CD4-positive, alpha-beta T cell treated with Interleukin-17A for 1 hour (primary cell): ENCODE measurements around the gene RPL22L1.
"Not testable (repeated sequence)": the region's sequence is repeated elsewhere in the genome, so short reads cannot be mapped to it uniquely, and the experiment has no call there.

ENCODE experiments used
- DNase-seq: peaks from one replicate; pipeline ENCODE4 v3.0.0-alpha.2; 2020

RPL22L1 gene

DNA sequence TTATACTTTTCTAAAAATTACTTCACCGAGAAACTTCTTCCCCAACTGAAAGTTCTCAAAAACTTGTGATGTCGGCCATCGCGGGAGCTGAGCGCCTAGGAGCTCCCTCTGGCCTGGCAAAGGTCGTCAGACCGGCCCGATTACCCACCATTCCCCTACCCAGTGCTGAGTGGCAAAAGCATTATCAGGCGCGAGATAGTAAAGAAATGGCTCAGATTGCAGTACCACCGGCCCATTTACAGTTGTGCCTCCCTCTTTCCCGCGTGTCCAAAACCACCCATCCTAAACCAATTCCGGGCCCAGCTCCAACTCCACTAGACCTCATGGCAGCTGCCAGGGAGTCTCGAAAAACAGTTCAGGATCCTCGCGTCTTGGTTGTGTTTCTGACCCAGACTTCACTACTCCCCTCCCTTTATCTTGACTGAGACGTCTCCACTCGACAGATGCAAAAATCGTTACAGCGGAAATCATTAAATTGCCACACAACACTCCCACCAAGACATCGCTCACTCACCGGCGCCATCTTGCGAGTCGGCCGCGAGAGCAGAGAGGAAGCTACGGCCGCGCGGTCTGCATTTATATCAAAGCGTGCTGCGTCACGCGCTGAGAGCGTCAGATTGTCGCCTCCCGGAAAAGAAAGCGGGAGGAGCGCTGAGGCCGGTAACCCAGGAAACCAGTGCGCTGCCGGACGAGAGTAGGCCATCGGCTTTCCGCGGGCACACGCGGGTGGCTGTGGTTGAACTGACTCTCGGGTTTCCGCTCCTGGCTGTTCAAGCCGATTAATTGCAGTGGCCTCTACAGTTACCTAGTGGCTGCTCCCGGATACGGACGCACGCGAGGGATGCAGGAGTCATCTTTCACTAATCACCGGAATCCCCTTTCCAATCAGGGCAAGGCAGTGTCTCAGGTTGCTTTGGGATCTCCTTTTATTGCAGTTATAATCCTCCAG, at the start of gene RPL22L1:
Gene RPL22L1 (minus strand): TSS at position 551 of the 949 bp plus-strand sequence. CDS start 28 bp downstream, at position 523.
- DNase-seq, result peak; percentile 95

DNA sequence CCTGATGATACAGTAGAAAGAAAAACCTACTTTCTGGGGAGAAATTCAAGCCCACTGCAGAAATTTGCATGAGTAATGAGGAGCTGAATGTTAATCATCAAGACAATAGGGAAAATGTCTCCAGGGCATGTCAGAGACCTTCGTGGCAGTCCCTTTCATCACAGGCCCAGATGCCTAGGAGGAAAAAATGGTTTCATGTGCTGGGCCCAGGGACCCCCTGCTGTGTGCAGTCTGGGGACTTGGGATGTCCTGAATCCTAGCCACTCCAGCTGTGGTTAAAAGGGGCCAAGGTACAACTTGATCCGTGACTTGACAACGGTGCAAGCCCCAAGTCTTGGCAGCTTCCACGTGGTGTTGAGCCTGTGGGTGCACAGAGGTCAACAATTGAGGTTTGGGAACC, 48.7 kb upstream of the RPL22L1 start:
- DNase-seq, result no peak

DNA sequence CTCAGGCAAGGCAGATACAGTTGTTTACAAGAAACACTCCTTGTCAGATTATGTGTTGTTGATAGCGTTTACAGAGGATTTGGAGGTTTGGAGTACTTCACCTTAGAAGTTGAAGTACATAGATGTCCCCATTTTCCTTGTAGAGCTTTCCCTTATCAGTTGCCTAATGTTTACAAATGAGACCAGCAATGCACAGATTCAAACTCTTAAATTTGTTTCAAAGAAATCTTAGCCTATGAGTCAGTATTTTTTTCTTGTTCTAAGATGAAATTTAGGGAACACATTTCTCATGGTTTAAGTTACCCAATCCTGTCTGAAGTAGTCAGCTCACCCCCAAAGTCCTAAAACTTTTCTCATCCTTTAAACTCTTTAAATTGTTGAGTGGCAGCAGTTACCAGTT, 44.7 kb upstream of the RPL22L1 start:
- no peak for DNase-seq

DNA sequence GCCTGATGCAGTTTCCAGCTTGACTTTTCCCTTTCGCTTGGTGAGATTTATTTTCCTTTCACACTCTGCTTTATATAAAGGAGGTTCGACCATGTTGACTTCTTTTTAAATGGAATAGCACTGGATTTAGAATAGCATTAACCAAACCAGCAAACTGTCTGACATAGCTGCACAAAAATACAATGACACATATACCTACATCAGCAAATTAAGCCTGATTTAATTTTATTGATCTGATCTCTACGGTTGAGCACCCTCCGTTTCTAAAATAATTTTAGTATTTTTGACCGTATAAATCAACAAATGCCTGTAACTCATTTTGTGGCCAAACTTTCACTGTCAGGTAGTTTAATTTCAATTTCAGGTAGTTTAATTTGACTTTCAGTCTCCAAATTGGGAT, 44.2 kb upstream of the RPL22L1 start:
- DNase-seq, result no peak

DNA sequence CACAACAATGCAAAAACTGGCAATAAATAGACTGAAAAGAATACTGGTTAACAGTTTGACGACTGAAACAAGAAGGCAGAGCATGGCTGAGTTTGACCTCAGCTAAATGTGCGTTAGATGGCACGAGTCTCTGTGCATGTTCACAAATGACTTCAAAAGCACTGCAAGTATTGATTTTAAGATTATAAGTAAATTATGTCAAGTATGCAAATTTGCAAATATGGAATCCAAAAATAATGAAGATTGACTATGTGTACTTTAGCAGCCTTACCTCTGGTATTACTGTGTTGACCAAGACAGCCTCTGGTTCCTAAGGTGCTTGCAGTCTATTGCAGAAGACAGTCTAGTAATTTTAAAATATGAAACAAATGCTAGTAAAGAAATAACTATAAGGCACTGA, 41.1 kb upstream of the RPL22L1 start:
- no peak for DNase-seq

DNA sequence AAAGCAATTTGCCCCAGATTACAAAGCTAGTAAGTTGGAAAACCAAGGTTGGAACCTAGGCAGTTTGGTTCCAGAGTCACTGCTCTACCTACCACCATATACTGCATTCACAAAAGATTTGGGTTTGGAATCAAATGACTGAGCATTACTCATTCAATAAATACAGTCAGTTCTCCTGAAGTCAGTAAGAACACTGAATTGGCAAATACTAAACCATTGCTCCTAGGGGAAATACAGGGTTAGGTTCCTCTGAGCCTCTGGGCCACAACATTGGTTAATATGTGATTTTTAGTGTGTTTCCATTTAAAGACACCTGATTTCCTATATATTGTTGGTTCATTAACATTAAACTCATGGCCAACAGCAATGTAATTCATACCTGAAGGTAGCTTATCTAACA, 40.5 kb upstream of the RPL22L1 start:
- DNase-seq, result peak; percentile 3

DNA sequence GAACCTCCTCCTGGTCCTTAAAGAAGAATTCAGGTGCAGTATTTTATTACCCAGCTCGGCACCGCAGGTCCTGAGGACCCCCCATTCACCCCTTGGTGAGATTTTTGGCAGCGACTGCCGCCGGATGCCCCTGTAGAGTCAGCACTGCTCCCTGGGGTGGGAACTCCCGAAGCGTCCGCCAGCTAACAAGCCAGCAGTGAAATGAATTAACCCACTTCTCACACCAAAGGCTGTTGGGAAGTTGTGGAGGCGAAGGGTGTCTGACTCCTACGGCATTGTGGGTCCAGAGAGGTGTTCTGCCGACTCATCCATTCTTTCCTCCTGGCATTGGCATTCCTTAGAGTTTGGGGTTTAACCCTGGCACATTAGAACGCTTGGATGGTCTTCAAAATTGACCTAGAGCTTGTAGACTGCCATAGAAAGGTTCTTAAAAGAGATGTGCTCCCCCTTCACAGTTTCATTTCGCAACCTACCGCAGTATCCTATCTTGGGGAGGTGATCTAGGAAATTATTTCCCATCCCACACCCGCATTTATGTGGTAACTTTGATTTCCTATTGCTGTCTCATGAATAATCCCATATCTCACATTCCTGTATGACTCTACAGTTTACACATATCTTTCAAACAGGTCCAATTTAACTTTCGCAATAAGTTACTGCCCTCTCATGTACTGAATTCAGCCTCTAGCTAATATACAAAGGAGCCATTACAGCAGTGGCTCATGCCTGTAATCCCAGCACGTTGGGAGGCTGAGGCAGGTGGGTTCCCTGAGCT, 39.3 kb upstream of the RPL22L1 start:
- DNase-seq, result peak; percentile 7

DNA sequence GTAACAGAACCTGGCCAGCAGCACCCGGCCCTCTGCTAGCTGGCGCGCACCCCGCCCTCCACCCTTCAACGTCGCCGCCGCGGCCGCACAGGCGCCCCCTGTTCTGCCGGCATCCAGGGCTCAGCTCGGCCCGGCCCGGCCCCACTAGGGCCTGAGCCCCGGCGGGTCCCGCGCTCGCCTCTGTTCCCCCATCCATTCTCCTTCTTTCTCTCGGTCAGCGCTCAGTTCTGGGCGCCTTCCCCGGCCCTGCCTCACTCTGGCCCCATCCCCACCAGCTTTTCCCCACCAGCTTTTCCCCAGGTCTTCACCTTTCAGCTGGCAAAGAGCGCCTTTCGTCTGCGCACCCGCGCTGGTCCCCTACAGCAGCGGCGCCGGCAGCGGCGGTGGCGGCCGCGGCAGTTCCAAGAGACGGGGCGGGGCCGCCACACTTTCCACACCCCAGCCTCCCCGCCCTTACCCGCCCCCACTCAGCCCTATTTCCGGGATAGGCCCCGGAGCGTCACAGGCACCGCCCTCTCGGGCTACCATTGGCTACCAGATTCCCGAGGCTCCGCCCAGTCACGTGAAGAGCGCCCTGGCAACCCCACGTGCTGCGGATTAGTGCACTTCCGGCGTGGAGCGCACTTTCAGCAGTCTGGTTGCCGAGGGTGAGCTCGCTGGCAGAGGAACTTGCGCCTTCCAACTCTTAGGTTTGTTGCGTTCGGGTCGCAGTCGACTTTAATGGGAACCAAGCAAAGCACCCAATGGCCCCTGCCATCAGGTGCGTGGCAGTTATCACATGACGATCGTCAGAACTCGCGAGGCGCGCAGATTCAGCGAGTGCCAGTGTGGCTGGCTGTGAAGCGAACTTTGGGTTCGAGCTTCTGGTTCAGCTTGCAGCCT, 38.5 kb upstream of the RPL22L1 start, which contains the start of gene EIF5A2:
Gene EIF5A2 (minus strand): TSS at position 403 of the 882 bp plus-strand sequence. CDS start 831 bp downstream, outside the sequence.
- peak; percentile 97 for DNase-seq

DNA sequence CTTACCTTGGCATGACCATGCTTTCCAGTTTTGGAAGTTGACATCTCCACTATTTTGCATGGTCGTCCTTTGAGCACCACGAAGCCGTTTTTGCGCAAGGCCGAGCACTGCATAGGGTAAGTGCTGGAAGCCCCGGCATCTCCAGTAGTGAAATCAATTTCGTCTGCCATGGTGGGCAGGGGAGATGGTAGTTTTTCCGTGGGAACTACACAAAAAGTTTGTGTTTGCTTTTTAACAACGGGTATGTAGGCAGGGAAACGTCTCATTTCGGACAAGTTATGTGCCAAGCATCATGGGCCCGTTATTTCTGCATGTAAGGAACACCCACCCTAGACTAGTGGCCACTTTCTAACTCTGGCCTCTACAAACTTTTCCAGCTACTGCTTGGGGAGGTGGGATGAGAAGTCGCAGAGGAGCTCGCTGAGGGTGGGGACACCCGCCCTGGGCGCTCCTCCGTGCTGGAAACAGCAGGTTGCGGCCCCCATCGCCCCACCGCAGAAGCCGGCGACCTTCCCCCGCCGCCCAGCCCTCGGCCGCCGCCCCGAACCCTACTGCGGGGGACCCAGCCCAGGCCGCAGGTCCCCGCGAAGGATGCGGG, 37.7 kb upstream of the RPL22L1 start:
- no peak for DNase-seq

DNA sequence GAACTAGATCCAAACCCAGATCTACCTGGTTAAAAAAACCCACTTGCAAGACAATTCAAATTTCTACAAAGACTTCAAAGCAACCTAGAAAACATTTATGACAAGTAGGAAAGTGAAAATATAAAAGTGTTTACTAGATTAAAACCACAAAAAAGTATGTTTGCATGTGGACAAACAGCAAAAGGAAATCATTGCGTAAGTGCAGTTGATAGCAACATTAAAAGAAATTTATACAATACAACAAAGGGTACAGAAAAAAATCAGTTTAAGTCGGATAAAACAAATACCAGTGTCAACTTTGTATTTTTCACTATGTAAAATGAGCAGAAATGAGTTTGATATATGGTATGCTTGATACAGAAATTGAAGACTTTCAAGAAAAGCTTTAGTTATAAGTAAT, 35.9 kb upstream of the RPL22L1 start:
- no peak for DNase-seq

DNA sequence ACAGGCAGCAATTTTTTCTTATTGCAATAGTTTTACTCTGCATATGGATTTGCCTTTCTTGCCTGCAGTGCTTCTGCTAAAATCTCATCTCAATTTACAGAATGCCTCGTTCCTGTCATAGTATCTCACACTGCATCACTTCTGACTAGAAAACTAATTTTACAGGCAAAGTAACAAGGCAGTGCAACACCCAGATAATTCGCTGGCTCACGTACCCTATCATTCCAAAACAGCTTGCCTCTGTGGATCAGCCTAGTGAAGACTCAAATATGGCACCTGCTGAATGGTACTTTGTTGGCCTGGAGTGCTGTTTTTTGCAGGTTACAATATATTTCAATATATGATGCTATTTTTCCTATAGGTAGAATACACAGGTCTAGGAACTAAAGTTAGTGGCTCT, 33.1 kb upstream of the RPL22L1 start:
- DNase-seq, result no peak

DNA sequence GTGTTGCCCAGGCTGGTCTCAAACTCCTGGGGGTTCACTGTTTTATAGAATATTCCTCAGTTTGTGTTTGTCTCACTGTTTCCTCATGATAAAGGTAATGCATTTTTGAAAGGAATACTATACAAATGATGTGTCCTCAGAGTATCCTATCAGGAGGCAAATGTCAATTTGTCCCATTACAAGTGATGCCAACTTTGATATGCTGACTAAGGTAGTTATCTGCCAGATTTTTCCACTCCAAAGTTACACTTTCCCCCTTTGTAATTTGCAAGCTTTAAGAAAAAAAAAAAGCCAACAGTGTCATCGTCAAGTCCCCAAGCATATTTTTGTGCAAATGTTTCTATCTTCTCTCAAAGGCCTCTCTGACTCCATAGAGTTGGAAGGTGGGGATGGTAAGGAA, 29.5 kb upstream of the RPL22L1 start:
- DNase-seq, result no peak

DNA sequence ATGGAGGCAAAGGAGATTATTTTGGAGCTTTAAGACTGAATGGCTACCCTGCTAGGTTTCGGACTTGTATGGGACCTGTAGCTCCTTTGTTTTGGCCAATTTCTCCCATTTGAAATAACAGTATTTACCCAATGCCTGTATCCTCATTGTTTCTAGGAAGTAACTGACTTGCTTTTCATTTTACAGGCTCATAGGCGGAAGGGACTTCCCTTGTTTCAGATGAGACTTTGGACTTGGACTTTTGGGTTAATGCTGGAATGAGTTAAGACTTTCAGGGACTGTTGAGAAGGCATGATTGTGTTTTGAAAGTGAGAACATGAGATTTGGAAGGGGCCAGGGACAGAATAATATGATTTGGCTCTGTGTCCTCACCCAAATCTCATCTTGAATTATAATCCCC, 28.0 kb upstream of the RPL22L1 start:
- DNase-seq, result no peak

DNA sequence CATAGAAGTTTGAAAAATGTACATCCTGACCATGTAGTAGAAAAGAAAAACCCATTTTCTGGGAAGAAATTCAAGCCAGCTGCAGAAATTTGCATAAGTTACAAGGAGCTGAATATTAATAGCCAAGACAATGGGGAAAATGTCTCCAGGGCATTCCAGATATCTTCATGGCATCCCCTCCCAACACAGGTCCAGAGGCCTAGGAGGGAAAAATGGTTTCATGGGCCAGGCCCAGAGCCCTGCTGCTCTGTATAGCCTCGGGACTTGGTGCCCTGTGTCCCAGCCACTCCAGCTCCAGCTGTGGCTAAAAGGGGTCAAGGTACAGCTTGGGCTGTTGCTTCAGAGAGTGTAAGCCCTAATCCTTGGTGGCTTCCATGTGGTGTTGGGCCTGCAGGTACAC, 27.2 kb upstream of the RPL22L1 start:
- DNase-seq, result not testable (repeated sequence)

DNA sequence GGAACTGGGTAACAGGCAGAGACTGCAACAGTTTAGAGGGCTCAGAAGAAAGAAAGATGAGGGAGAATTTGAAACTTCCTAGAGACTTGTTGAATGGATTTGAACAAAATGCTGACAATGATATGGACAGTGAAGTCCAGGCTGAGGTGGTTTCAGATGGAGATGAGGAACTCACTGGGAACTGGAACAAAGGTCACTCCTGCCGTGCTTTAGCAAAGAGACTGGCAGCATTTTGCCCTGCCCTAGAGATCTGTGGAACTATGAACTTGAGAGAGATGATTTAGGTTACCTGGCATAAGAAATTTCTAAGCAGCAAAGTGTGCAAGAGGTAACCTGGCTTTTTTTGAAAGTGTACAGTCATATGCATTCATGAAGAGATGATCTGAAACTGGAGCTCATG, 26.8 kb upstream of the RPL22L1 start:
- DNase-seq, result no peak

DNA sequence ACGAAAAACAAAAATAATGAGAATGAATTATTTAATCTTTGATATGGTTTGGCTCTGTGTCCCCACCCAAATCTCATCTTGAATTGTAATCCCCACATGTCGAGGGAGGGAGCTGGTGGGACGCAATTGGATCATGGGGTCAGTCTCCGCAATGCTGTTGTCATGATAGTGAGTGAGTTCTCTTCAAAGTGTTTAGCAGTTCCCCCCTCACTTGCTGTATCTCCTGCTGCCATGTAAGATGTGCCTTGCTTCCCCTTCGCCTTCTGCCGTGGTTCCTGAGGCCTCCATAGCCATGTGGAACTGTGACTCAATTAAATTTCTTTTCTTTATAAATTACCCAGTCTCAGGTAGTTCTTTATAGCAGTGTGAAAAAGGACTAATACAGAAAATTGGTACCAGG, 26.3 kb upstream of the RPL22L1 start:
- not testable (repeated sequence) for DNase-seq

DNA sequence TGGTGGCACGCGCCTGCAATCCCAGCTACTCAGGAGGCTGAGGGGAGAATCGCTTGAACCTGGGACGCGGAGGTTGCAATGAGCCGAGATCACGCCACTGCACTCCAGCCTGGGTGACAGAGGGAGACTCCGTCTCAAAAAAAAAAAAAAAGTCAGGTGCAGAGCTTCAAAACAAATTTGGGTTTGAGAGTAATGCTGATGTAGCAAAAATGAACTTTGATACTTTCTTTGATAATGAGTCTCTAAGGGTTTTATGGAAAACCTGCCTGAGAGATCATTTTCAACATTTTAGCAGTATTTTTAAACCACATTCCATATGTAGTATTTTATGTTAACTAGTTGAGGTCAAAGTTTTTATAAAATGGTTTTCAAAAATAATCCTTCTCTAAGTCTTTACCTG, 23.9 kb upstream of the RPL22L1 start:
- DNase-seq, result no peak

DNA sequence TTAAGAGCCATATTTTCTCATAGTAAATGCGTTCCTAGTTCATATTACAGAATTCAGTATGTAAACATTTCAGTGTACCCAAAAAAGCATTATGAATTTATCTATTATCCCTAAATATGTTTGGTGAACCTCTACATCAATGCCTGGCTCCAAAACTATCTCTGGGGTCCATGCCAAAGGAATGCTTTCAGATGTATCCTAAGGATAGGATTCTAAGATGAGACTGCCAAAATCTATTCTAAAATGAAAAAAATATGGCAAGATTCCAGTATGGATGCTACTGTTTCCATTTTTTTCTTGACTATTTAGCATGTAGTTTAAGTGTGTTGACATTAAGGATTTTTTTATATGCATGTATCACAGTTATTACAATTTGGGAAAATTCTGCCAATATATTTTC, 19.6 kb upstream of the RPL22L1 start:
- no peak for DNase-seq

DNA sequence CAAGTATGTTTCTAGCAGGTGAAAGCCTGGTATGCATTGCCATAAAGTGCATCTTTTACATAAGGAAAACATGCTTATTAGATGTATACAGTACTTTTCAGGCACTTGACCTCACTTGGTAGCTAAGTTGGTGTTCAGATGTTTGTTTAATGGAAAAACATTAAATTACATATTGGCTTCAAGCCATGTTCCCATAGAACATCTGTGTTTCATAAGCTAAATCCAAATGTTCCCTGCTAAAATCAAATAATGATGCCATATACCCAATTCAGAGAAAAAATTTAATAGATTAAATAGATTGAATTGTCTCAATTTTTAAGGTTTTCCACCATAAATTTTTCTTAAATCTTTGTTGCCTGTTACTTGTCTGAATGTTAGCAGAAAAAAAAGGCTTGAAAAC, 19.1 kb upstream of the RPL22L1 start:
- DNase-seq, result no peak

DNA sequence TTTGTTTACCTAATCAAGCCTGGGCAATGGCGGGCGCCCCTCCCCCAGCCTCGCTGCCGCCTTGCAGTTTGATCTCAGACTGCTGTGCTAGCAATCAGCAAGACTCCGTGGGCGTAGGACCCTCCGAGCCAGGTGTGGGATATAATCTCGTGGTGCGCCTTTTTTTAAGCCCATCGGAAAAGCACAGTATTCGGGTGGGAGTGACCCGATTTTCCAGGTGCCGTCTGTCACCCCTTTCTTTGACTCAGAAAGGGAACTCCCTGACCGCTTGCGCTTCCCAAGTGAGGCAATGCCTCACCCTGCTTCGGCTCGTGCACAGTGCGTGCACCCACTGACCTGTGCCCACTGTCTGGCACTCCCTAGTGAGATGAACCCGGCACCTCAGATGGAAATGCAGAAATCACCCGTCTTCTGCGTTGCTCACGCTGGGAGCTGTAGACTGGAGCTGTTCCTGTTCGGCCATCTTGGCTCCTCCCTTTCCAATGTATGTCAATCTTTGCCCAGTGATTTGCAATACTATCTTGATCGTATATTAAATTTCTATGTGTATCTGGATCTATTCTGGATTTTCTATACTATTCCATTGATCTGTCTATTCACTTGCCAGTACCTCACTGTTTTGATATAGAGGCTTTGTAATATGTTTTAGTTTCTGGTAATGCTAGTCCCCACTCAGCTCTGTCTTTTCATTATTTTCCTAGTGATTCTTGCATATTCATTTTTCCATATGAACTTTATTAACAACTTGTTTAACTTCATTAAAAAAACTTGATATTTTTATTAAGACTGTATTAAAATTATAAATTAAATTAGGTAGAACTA, 14.3 kb upstream of the RPL22L1 start:
- not testable (repeated sequence) for DNase-seq

DNA sequence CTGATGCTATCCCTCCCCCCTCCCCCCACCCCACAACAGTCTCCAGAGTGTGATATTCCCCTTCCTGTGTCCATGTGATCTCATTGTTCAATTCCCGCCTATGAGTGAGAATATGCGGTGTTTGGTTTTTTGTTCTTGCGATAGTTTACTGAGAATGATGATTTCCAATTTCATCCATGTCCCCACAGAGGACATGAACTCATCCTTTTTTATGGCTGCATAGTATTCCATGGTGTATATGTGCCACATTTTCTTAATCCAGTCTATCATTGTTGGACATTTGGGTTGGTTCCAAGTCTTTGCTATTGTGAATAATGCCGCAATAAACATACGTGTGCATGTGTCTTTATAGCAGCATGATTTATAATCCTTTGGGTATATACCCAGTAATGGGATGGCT, 8.7 kb upstream of the RPL22L1 start:
- not testable (repeated sequence) for DNase-seq
